Esophagus muscularis mucosa (tissue), 3 donors: Measurements from ENCODE around the gene DCHS2.

Experiments
- EP300 ChIP-seq: sonication (generic); formaldehyde crosslinking; IDR thresholded peaks from one replicate; pipeline ENCODE4 v1.6.1; 2017; ENCODE audit warnings: antibody characterized with exemption
- TF ChIP-seq, protein P1 (sequence below), 3 experiments: fragments of 200-600 bp in 2 of 3; fragments of 450-650 bp in 1 of 3; sonication (generic) in 2 of 3; IDR thresholded peaks; one replicate each; pipeline ENCODE4 v1.5.1; 2017 to 2019; ENCODE audit warnings: antibody characterized with exemption in 3 of 3, mild to moderate bottlenecking in 2 of 3, moderate library complexity in 1 of 3

GRCh38 chr4:154348657-154349056 is 142.9 kb downstream of the DCHS2 start:
- TF ChIP-seq, protein P1, sequence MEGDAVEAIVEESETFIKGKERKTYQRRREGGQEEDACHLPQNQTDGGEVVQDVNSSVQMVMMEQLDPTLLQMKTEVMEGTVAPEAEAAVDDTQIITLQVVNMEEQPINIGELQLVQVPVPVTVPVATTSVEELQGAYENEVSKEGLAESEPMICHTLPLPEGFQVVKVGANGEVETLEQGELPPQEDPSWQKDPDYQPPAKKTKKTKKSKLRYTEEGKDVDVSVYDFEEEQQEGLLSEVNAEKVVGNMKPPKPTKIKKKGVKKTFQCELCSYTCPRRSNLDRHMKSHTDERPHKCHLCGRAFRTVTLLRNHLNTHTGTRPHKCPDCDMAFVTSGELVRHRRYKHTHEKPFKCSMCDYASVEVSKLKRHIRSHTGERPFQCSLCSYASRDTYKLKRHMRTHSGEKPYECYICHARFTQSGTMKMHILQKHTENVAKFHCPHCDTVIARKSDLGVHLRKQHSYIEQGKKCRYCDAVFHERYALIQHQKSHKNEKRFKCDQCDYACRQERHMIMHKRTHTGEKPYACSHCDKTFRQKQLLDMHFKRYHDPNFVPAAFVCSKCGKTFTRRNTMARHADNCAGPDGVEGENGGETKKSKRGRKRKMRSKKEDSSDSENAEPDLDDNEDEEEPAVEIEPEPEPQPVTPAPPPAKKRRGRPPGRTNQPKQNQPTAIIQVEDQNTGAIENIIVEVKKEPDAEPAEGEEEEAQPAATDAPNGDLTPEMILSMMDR (IDR thresholded peaks at IDR 0.05) = no peak
- no peak for TF ChIP-seq EP300
